Stimulated activated effector memory CD8-positive, alpha-beta T cell treated with anti-CD3 and anti-CD28 coated beads, Interleukin-12 subunit alpha, Interleukin-12 subunit beta, amount 100 ng/mL, for 72 hours (primary cell): ENCODE data around the gene DENND6A.
"Not testable (repeated sequence)": the region's sequence is repeated elsewhere in the genome, so short reads cannot be mapped to it uniquely, and the experiment has no call there.

Experiments
- ATAC-seq: fragments of 150-1000 bp; cut with Tn5 transposase; 2 replicates; pipeline ENCODE4 v1.10.0; 2021
- DNase-seq, 2 donors: peaks; one replicate each; pipeline ENCODE4 v3.0.0; 2021 to 2022; ENCODE audit warnings: low spot score in 2 of 2
- H3K27ac Mint-ChIP-seq: one replicate; pipeline ENCODE4 v1.8.0; 2022; ENCODE audit warnings: mild to moderate bottlenecking, mixed read lengths
- H3K36me3 Mint-ChIP-seq: one replicate; pipeline ENCODE4 v1.8.0; 2022; ENCODE audit warnings: mild to moderate bottlenecking, mixed read lengths
- H3K4me1 Mint-ChIP-seq: one replicate; pipeline ENCODE4 v1.8.0; 2022; ENCODE audit warnings: mixed read lengths
- H3K4me3 Mint-ChIP-seq: one replicate; pipeline ENCODE4 v1.8.0; 2022; ENCODE audit warnings: mild to moderate bottlenecking, mixed read lengths
- H3K9me3 Mint-ChIP-seq: one replicate; pipeline ENCODE4 v1.8.0; 2022; ENCODE audit warnings: mixed read lengths

DENND6A gene

DNA sequence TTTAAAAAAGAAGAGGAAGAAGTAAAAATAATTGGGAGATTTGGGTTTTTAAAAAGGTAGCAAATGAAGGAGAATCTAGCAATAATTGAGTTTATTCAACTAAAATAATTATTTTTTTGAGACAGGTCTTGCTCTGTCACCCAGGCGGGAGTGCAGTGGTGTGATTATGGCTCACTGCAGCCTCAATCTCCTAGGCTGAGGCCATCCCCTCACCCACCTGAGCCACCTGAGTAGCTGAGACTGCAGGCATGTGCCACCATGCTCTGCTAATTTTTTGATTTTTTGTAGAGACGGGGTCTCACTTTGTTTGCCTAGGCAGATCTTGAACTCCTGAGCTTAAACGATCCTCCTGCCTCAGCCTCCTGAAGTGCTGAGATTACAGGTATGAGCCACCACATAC is 68.1 kb downstream of the DENND6A start:
- Mint-ChIP-seq H3K9me3 (no peaks in the 10 kb centered on the region), H3K4me3 (no peak overlapping the region), H3K27ac (peak overlapping the region; percentile 12), H3K36me3 (peaks cover 86% of the 10 kb centered on the region), H3K4me1 (no peaks in the 10 kb centered on the region)
- DNase-seq (no peak), ATAC-seq (no peak)

DNA sequence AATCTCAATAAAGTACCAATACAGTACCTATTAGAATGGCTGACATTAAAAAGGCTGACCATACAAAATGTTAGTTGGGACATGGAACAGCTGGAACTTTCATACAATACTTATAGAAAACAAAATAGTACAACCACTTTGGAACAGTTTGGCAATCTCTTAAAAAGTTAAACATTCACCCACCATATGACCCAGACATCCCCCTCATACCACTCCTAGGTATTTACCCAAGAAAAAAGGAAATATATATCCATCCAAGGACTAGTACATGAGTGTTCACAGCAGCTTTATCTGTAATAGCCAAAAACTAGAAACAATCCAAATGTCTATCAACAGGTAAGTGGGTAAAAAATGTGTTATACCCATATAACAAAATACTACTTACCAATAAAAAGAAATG is 70.5 kb downstream of the DENND6A start:
- H3K4me3 Mint-ChIP-seq, result no peak overlapping the region
- ATAC-seq (no peak), DNase-seq (no peak)
- H3K27ac Mint-ChIP-seq, result no peak overlapping the region
- no peaks in the 10 kb centered on the region for H3K9me3 Mint-ChIP-seq
- no peaks in the 10 kb centered on the region for H3K4me1 Mint-ChIP-seq
- H3K36me3 Mint-ChIP-seq, result peaks cover 62% of the 10 kb centered on the region

GRCh38 chr3:57617739-57618138 is 75.1 kb downstream of the DENND6A start:
- no peaks in the 10 kb centered on the region for H3K9me3 Mint-ChIP-seq
- no peaks in the 10 kb centered on the region for H3K4me1 Mint-ChIP-seq
- H3K27ac Mint-ChIP-seq, result no peak overlapping the region

DNA sequence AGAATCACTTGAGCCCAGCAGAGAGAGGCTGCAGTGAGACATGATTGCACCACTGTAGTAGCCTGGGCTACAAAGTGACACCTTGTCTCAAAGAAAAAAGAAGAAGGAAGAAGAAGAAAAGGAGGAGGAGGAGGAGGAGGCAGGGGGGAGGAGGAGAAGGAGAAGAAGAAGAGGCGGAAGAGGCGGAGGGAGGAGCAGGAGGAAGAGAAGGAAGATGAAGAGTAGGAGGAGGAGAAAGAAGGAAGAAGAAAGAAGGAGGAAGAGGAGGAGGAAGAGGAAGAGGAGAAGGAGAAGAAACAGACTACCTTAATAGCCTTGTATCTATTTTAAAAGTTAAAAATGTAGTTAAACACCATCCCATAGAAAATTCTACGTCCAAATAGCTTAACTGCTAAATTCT is 76.6 kb downstream of the DENND6A start:
- ATAC-seq (no peak), DNase-seq (no peak)
- peaks cover 5% of the 10 kb centered on the region for H3K36me3 Mint-ChIP-seq
- no peaks in the 10 kb centered on the region for H3K4me1 Mint-ChIP-seq
- H3K4me3 Mint-ChIP-seq, result no peak overlapping the region
- H3K9me3 Mint-ChIP-seq, result no peaks in the 10 kb centered on the region
- H3K27ac Mint-ChIP-seq, result peak overlapping the region; percentile 14

More at GRCh38 chr3:57617739-57618138, 75.1 kb downstream of the DENND6A start:
- H3K4me3 Mint-ChIP-seq, result no peak overlapping the region
- peaks cover 17% of the 10 kb centered on the region for H3K36me3 Mint-ChIP-seq
- no peak for DNase-seq
- ATAC-seq, result no peak

DNA sequence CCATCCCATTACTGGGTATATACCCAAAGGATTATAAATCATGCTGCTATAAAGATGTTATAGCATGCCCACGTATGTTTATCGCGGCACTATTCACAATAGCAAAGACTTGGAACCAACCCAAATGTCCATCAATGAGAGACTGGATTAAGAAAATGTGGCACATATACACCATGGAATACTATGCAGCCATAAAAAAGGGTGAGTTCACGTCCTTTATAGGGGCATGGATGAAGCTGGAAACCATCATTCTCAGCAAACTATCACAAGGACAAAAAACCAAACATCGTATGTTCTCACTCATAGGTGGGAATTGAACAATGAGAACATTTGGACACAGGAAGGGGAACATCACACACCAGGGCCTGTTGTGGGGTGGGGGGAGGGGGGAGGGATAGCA is 81.0 kb downstream of the DENND6A start:
- not testable (repeated sequence) for H3K36me3 Mint-ChIP-seq, H3K9me3 Mint-ChIP-seq, H3K4me1 Mint-ChIP-seq, H3K4me3 Mint-ChIP-seq, H3K27ac Mint-ChIP-seq, DNase-seq, ATAC-seq

DNA sequence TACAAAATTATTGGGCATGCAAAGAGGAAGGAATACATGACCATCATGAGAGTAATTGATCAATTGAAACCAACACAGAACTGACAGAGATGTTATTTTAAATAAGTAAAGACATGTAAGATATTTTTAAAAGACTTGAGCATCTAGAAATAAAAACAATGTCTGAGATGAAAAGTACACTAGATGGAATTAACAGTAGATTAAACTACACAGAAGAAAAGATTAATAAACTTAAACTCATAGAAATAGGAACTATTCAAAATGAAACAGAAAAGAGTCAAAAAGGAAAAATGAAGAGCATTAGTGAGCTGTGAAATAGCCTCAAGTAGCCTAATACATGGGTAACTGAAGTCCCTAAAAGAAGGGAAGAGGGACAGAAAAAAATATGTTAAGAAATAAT is 87.2 kb downstream of the DENND6A start:
- Mint-ChIP-seq H3K36me3 (peaks cover 6% of the 10 kb centered on the region), H3K9me3 (peaks cover 10% of the 10 kb centered on the region), H3K27ac (no peak overlapping the region), H3K4me3 (no peak overlapping the region), H3K4me1 (no peaks in the 10 kb centered on the region)
- ATAC-seq, result no peak
- no peak for DNase-seq

- no peak overlapping the region for H3K27ac Mint-ChIP-seq
- H3K9me3 Mint-ChIP-seq, result peaks cover 10% of the 10 kb centered on the region
- no peaks in the 10 kb centered on the region for H3K4me1 Mint-ChIP-seq
- DNase-seq, result no peak
- H3K36me3 Mint-ChIP-seq, result peaks cover 6% of the 10 kb centered on the region
- no peak overlapping the region for H3K4me3 Mint-ChIP-seq
- ATAC-seq, result no peak
Measured at GRCh38 chr3:57604971-57605370, 87.9 kb downstream of the DENND6A start.

GRCh38 chr3:57600195-57600594 is 92.7 kb downstream of the DENND6A start:
- DNase-seq (no peak), ATAC-seq (no peak)
- Mint-ChIP-seq H3K4me1 (peaks cover 17% of the 10 kb centered on the region), H3K36me3 (peaks cover 34% of the 10 kb centered on the region), H3K4me3 (no peak overlapping the region), H3K27ac (no peak overlapping the region), H3K9me3 (peaks cover under 1% of the 10 kb centered on the region)

DNA sequence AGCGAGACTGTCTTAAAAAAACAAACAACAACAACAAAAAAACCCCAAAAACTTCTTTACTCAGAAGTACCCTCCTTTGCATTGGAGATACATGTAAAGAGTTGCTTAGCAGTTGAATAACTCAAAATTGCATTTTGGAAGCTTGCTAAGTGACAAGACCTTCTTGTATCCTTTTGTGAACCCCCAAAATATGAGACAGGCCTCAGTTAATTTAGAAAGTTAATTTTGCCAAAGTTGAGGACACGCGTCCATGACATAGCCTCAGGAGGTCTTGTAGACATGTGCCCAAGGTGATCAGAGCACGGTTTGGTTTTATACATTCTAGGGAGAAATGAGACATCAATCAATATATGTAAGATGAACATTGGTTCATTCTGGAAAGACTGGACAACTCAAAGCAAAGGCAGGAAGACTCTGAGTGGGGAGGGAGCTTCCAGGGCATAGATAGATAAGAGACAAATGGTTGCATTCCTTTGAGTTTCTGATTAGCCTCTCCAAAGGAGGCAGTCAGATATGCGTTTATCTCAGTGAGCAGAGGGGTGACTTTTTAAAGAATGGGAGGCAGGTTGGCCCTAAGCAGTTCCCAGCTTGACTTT is 94.0 kb downstream of the DENND6A start:
- peak overlapping the region; percentile 96 for H3K4me3 Mint-ChIP-seq
- DNase-seq (no peak), ATAC-seq (no peak)
- H3K27ac Mint-ChIP-seq, result peak overlapping the region; percentile 94
- peaks cover 48% of the 10 kb centered on the region for H3K36me3 Mint-ChIP-seq
- peaks cover 28% of the 10 kb centered on the region for H3K4me1 Mint-ChIP-seq
- no peaks in the 10 kb centered on the region for H3K9me3 Mint-ChIP-seq

DNA sequence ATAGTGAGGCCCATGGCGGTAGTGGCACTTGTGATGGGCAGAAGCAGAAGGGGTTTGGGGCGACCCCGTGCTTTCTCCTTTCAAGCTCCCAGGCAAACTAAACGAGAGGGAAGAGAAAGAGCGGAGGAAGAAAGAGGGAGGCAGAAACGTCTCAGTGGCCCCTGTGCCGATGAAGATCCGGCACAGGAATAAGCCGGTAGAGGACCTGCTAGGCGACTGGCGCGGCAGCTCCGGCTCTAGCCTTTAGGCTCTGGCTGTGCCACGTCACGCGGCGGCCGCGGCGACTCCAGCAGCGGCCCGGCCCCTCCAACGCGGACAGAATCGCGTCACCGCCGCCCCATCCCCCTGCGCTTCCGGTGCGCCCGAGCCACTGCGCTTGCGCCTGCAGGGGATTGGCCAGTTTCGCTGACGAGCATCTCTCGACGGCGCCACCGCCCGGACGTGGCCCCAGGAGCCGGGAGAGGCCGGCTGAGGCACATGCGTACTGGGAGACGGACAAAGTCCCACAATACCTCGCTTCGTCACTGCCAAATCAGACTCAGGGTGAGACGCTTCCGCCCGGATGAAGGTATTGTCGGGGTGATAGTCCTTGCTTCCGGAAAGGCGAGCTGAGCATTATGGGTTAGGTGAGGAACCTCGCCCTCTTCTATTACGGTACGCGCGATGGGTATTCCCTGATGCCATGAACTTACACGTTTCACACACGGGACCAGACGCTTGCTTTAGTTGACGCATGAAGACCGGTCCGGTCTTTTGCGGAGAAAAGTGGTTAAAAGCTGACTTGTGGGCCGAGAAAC is 95.6 kb downstream of the DENND6A start, which contains the start of gene ARF4:
ARF4 (minus strand) TSS at position 218 of the 797 bp plus-strand sequence; CDS start at position 14, 204 bp downstream.
- peak; percentile 97 to 99 for DNase-seq
- Mint-ChIP-seq H3K9me3 (no peaks in the 10 kb centered on the region), H3K27ac (peak within 1 kb of the TSS; percentile 94), H3K4me1 (peaks cover 41% of the 10 kb centered on the region), H3K4me3 (peak within 1 kb of the TSS; percentile 96), H3K36me3 (peaks cover 63% of the 10 kb centered on the region)
- ATAC-seq, result peak; percentile 96

DNA sequence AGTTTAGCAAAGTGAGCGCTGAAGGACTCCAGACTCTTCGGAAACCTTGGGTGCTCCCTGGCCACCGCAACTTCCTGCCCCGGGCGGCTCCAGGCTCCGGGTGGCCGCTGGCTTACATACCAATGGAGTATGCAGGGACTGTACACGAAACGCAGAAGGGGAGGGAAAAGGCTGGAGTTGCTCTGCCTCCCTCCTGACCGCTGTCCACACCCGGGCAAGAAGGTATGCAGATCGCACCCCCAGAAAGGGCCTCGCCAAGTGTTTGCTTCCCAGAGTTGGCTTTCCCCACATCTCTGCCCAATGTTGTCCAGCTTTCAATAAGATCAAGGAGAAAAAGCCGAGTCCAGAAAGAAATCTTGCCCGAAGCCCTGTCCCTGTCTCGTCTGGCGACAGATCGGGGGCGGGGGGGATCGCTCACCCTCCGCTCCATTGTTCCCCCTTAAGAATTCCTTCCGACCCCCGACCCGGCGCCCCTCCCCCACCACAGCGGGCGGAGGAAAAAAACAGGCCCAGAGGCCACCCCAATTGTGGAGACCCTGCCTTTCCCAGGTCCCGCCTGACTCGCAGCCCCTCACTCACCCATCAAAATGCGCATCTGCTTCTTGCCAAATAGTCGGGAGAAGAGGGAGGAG is 96.3 kb downstream of the DENND6A start:
- ATAC-seq, result peak; percentile 2
- peak overlapping the region; percentile 94 for H3K27ac Mint-ChIP-seq
- peak; percentile 29 to 77 for DNase-seq
- peaks cover 48% of the 10 kb centered on the region for H3K4me1 Mint-ChIP-seq
- peak overlapping the region; percentile 96 for H3K4me3 Mint-ChIP-seq
- peaks cover 70% of the 10 kb centered on the region for H3K36me3 Mint-ChIP-seq
- H3K9me3 Mint-ChIP-seq, result no peaks in the 10 kb centered on the region

DNA sequence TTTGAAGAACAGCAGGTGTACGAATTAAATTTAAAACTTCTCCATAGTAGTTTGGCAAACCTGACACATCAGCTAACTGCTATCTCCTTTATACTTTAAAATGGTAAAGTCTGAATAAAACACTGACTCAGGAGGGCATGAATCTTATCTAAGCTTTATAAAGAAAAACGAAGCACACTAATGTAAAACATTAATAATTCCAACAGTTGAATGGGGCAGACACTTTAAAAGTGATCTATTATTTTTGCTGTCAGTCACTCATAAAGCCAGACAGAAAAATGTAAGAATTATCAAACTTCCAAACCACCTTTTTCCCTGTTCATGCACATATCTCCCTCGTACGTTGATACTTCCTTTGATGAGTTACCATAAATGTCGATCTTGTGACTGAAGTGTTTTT is 98.3 kb downstream of the DENND6A start:
- Mint-ChIP-seq H3K9me3 (no peaks in the 10 kb centered on the region), H3K4me3 (peak overlapping the region; percentile 96), H3K4me1 (peaks cover 50% of the 10 kb centered on the region), H3K36me3 (peaks cover 79% of the 10 kb centered on the region), H3K27ac (peak overlapping the region; percentile 94)
- DNase-seq, result no peak
- no peak for ATAC-seq

GRCh38 chr3:57594144-57594543 is 98.7 kb downstream of the DENND6A start:
- Mint-ChIP-seq H3K9me3 (no peaks in the 10 kb centered on the region), H3K36me3 (peaks cover 80% of the 10 kb centered on the region), H3K27ac (no peak overlapping the region), H3K4me1 (peaks cover 46% of the 10 kb centered on the region), H3K4me3 (peak overlapping the region; percentile 96)
- no peak for ATAC-seq
- DNase-seq, result no peak

- no peak overlapping the region for H3K27ac Mint-ChIP-seq
- no peak for DNase-seq
- H3K4me3 Mint-ChIP-seq, result no peak overlapping the region
- peaks cover 40% of the 10 kb centered on the region for H3K4me1 Mint-ChIP-seq
- H3K9me3 Mint-ChIP-seq, result no peaks in the 10 kb centered on the region
- H3K36me3 Mint-ChIP-seq, result peaks cover 90% of the 10 kb centered on the region
- ATAC-seq, result no peak
Measured at GRCh38 chr3:57592306-57592705, 100.6 kb downstream of the DENND6A start.

DNA sequence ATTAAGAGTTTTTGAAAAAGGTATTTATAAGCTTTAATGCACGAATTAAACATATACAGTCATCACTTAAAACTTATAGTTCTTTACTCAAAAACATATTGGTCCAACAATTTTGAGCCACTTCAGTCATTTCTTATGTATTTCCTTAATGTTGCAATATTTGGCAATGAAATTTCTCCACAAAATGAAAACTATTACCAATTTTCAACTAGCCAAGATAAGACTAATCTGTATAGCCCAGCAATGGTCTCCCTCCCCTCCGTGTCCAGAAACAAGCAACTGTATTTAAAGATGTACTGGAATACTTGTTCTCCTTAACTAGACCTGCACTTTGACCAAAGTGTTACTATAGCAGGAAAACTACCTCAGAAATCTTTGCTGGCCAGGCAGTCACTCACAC is 105.0 kb downstream of the DENND6A start:
- Mint-ChIP-seq H3K9me3 (no peaks in the 10 kb centered on the region), H3K36me3 (peaks cover 87% of the 10 kb centered on the region), H3K4me1 (peaks cover 29% of the 10 kb centered on the region), H3K4me3 (no peak overlapping the region), H3K27ac (peak overlapping the region; percentile 14)
- ATAC-seq (no peak), DNase-seq (no peak)
